ENCODE data around the gene CBFA2T3.

Gene CBFA2T3

GRCh38 chr16:88939972-88940861, 36.8 kb downstream of the CBFA2T3 start:
- no peak for DNase-seq (ENCODE audit: low read depth)
- H3K4me3 ChIP-seq (ENCODE audit: low read depth, low read length) = peak overlapping the region; percentile 7
- in situ Hi-C loops (cut with HindIII; ENCODE audit: low sequenced_read_pairs) = no loop called here
- TF ChIP-seq CTCF (IDR thresholded peaks at IDR 0.05; ENCODE audit: low read depth, low read length, missing control alignments) = no peak

GRCh38 chr16:88939245-88939971, 37.6 kb downstream of the CBFA2T3 start:
- in situ Hi-C loops (cut with HindIII; ENCODE audit: low sequenced_read_pairs) = no loop called here
- no peak for DNase-seq (ENCODE audit: low read depth)
- no peak for TF ChIP-seq CTCF (IDR thresholded peaks at IDR 0.05; ENCODE audit: low read depth, low read length, missing control alignments)

GRCh38 chr16:88938777-88939244, 38.2 kb downstream of the CBFA2T3 start:
- H3K4me3 ChIP-seq (ENCODE audit: low read depth, low read length) = no peak overlapping the region
- TF ChIP-seq CTCF (IDR thresholded peaks at IDR 0.05; ENCODE audit: low read depth, low read length, missing control alignments) = no peak
- in situ Hi-C loops (cut with HindIII; ENCODE audit: low sequenced_read_pairs) = no loop called here

More at GRCh38 chr16:88939245-88939971, 37.6 kb downstream of the CBFA2T3 start:
- H3K4me3 ChIP-seq (ENCODE audit: low read depth, low read length) = no peak overlapping the region

GRCh38 chr16:88938119-88938776, 38.8 kb downstream of the CBFA2T3 start:
- no peak for TF ChIP-seq CTCF (IDR thresholded peaks at IDR 0.05; ENCODE audit: low read depth, low read length, missing control alignments)
- H3K4me3 ChIP-seq (ENCODE audit: low read depth, low read length) = no peak overlapping the region
- in situ Hi-C loops (cut with HindIII; ENCODE audit: low sequenced_read_pairs) = no loop called here
- no peak for DNase-seq (ENCODE audit: low read depth)

More at GRCh38 chr16:88938777-88939244, 38.2 kb downstream of the CBFA2T3 start:
- no peak for DNase-seq (ENCODE audit: low read depth)

- no peak for DNase-seq (ENCODE audit: low read depth)
- no peak overlapping the region for H3K4me3 ChIP-seq (ENCODE audit: low read depth, low read length)
- no peak for TF ChIP-seq CTCF (IDR thresholded peaks at IDR 0.05; ENCODE audit: low read depth, low read length, missing control alignments)
- in situ Hi-C loops (cut with HindIII; ENCODE audit: low sequenced_read_pairs) = no loop called here
Measured at GRCh38 chr16:88937206-88937621, 39.8 kb downstream of the CBFA2T3 start.

GRCh38 chr16:88936556-88937205, 40.3 kb downstream of the CBFA2T3 start:
- no peak for TF ChIP-seq CTCF (IDR thresholded peaks at IDR 0.05; ENCODE audit: low read depth, low read length, missing control alignments)
- in situ Hi-C loops (cut with HindIII; ENCODE audit: low sequenced_read_pairs) = no loop called here
- H3K4me3 ChIP-seq (ENCODE audit: low read depth, low read length) = no peak overlapping the region
- no peak for DNase-seq (ENCODE audit: low read depth)
